ENCODE results near the gene UBE3D. TPM values are rescaled to one million over a fixed set of nuclear protein-coding genes. Genes with fewer than 3 reads are reported as not detected.
"Not testable (repeated sequence)": the region's sequence is repeated elsewhere in the genome, so short reads cannot be mapped to it uniquely, and the experiment has no call there.

The UBE3D gene
- total RNA-seq, 1 donor from 2014 or later = 4.2 TPM

GRCh38 chr6:82915666-82916065 is 150.0 kb downstream of the UBE3D start:
- no peak for DNase-seq (ENCODE audit: low spot score)

GRCh38 chr6:82914511-82914910 is 151.1 kb downstream of the UBE3D start:
- no peak for DNase-seq (ENCODE audit: low spot score)

- no peak for DNase-seq (ENCODE audit: low spot score)
Observed at GRCh38 chr6:82910820-82911219, 154.8 kb downstream of the UBE3D start.

DNA sequence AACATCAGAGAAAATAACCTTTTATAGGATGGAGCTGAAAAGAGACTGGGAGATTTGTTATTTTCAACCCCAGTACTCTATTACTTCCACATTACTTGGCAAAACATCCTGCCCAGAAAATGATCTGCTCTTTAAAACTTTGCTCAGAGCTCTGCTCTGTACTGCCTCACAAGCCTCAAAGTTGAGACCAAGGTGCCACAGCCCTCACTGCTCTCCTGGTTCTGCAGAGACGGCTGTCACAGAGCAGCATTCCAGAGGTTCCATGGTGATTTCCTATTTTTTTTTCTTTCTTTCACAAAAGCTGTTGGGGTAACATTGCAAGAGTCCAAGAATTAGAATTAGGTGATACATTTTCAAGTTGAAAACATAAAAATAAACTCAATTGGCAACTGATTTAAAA is 155.2 kb downstream of the UBE3D start:
- DNase-seq (ENCODE audit: low spot score) = no peak

DNA sequence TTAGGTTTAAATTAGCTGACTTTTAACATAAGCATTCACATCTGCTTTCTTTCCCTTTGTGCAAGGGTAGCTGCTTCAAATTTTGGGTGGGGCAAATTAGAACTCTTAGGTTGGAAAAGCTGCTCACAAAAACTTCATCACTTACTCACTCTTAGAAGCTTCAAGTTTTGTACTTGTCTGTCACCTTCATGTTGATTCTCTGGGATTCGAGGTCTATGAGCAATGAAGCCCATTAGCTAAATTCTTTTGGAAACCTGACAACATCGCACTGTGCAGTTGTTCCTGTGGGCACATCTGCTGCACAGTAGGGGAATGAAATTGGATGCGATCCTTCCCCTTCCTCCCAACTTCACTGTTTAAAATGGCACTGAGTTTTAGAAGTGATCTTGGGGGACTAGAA is 156.1 kb downstream of the UBE3D start:
- no peak for DNase-seq (ENCODE audit: low spot score)

GRCh38 chr6:82908661-82909060 is 157.0 kb downstream of the UBE3D start:
- no peak for DNase-seq (ENCODE audit: low spot score)

- no peak for DNase-seq (ENCODE audit: low spot score)
Observed at GRCh38 chr6:82906951-82907350, 158.7 kb downstream of the UBE3D start.

GRCh38 chr6:82906489-82906888 is 159.2 kb downstream of the UBE3D start:
- DNase-seq (ENCODE audit: low spot score) = no peak

DNA sequence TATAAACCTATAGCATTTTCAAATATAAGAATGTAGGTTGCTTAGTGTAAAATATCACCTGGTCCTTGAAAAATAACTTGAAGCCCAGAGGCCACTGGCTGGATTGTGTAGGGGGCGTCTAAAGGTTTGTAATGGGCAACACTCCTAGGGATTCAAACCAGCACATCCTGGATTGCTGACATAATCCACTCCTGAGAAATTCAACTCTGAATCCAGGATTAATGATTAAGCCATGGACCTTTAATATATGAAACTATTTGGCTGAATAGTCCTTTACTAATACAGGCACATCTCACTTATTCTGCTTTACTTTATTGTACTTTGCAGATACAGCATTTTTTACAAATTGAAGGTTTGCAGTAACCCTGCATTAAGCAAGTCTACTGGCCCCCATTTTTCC is 160.8 kb downstream of the UBE3D start:
- no peak for DNase-seq (ENCODE audit: low spot score)

DNA sequence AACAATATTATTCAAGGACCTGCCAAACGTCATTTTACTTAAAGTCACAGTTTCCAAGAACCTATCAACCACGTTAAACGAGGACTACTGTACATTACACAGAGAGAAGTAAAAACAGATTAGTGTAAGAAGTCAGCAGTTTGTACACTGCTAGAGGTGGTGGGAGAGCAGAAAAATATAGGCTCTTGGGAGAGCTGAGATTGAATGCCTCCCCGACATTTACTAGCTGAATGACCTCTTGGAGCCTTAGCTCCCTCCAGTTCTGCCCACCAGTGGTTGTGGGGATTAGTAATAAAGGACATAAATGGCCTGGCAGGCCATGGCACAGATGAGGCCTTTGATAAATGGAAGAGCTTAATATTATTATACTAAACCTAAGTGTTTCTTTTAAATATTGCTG is 161.4 kb downstream of the UBE3D start:
- DNase-seq (ENCODE audit: low spot score) = no peak

DNA sequence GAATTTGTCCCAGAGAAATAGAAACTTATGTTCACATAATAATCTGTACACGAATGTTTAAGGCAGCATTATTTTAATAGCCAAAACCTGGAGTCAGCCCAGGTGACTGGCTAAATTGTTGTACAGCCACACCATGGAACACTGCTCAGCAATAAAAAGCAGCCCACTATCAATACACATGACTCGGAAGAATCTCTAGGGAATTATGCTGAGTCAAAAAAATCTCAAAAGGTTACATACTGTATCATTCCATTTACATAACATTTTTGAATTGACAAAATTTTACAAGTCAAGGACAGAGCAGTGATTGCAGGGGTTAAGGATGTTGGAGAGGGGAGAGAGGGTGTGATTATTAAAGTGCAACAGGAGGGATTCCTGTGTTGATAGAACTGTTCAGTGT is 163.4 kb downstream of the UBE3D start:
- no peak for DNase-seq (ENCODE audit: low spot score)

- DNase-seq (ENCODE audit: low spot score) = no peak
Observed at GRCh38 chr6:82894653-82895259, 170.9 kb downstream of the UBE3D start.

- DNase-seq (ENCODE audit: low spot score) = no peak
Observed at GRCh38 chr6:82893889-82894652, 171.6 kb downstream of the UBE3D start.

DNA sequence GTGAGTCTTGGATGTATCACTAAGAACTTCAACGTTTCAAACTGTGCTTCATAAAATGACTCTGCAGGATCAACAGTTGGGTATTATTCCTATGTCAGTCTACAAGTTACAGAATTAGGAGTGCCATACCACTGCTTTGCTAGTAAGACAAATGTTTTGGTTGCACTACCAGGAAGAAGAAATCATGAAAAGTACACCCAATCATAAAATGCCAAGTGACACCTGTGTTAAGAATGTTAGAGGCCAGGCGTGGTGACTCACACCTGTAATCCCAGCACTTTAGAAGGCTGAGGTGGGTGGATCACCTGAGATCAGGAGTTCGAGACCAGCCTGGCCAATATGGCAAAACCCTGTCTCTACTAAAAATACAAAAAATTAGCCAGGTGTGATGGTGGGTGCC is 174.1 kb downstream of the UBE3D start:
- DNase-seq (ENCODE audit: low spot score) = not testable (repeated sequence)

DNA sequence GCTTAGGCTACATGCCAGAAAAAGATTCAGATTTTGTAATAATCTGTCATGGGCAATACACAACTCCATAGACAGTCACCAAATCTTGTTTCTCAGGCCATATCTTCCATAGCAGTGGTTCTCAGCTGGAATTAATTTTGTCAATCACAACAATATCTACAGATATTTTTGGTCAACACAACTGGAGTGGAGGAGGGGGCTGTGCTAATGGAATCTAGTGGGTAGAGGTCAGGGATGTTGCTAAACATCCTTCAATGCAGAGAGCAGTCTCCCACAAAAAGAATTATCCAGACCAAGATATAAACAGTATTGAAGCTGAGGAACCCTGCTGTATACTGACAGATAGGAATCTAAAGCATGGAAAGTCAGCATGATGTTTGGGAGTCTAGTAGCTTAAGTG is 174.6 kb downstream of the UBE3D start:
- DNase-seq (ENCODE audit: low spot score) = no peak

GRCh38 chr6:82890240-82890639 is 175.4 kb downstream of the UBE3D start:
- no peak for DNase-seq (ENCODE audit: low spot score)

DNA sequence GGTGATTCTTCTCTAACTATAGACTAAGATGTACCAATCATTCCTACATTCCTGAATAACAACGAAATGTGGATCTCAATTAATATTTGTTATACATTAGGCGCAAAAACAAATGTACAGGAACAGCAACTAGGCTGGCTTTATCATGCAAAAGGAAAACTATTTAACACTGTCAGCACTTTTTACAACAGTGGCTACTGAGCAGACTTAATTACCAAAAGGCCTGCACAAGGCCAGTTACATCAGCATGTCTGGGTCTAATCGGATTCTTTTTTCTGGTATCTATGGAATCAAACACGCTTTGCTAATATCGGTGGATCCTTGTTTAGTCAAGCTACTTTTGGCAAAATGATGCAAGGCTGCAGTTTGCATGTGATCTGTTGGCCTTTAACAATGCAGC is 176.5 kb downstream of the UBE3D start:
- no peak for DNase-seq (ENCODE audit: low spot score)

DNA sequence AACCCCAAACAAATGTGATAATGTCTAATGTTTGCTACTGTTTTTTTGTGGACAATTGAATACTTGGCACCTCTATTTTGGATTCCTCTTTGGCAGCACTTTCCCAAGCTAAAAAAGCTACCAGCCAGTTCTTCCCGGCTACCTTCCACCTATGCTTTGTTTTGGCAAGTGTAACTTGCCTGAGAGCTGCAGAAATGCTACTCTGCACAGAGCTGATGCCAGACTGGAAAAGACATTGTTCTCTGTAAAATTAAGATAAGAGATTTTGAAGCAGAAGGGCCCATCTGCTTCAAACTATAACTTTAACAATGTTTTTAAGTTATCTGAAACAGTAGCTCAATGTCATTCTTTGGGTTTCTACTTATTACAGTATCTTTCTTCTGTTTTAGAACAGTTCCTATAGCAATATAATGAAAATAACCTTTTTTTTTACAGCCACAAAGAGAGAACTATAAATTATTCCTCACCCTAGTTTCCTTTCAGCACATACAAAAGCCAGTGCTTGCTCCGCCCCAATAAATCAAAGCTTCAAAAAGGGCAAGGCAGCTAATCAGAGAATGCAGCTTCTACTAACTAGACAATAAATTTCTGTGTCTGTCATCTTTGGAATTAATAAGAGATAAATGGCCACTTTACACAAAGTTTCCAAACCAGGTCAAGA is 183.1 kb downstream of the UBE3D start:
- no peak for DNase-seq (ENCODE audit: low spot score)

DNA sequence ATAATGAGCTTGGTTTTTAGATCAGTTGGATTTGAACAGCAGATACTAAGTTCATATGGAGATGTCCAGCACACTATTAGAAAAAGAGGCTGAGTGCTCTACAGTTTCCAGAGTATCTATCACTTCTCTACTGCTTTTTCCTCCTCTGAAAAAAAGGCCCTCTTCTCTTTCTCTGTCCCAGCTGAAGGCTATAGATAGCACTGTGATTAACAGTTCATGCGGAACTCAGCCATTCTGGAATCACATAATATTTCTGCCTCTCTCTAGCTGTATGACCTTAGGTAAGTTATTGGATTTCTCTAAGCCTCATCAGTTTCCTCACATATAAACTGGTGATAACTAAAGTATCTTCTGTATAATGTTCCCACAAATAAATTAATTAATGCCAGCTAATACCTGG is 184.1 kb downstream of the UBE3D start:
- no peak for DNase-seq (ENCODE audit: low spot score)

- no peak for DNase-seq (ENCODE audit: low spot score)
Observed at GRCh38 chr6:82878812-82879211, 186.8 kb downstream of the UBE3D start.

DNA sequence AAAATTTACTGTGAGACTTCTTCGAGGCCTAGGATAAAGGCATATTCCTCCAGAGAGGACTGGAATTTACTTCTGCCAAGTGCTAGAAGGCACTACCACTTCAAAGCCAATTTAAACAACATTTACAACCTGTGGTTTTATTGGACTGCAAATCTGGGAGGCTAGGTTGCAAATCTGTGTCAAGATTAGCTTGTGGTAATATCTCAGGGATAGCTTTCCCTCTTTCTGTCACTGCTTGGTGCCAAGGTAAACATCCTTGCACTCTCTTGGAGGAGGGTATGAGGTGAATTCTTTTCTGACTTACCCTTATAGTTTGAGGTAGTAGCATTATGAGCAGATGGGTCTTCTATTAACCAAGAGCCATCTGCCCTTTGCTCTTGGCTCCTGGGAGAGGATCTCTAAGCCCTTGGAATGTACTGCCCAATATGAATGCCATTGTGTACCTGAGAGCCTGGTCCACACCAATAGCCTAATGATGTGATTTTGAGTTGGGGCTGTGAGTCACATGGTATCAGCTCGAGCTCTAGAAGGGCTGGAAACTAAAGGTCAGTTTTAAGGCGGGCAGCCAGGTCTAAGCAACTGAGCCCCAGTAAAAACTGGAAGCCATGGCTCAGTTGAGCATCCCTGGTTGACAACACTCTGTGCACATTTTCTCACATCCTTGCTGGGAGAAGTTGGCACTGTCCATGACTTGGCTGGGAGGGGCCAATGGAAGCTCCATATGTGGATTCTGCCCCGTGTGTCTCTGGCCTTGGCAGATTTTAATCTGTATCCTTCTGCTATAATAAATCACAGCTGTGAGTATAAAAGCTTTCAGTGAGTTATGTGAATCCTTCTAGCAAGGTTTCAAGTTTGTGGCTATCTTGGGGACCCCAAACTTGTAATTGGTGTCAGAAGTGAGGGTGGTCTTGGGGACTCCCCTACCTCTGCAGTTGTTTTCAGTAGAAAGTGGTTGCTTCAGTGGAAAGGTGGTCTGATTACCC is 188.1 kb downstream of the UBE3D start:
- DNase-seq (ENCODE audit: low spot score) = no peak
